Measurements from ENCODE around the gene A3GALT2.

The A3GALT2 gene

DNA sequence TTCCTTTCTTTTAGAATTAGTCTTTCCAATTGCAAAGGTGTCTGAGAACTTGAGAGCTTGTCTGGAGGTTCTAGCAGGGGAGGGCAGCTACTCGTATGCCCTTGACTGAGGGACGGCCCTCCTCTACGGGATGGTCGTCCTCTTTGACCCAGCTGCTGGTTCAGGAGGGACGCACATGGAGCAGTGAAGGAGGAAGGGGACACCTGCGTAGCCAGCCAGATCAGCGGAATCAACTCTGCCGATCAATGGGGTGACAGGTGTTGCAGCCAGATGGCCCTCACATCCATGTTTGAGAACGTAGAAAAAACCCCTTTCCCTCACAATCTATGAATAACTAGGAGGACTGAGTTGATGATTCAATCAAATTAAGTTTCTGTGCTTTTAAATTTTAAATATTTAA, 15.7 kb upstream of the A3GALT2 start:
- TF ChIP-seq, protein P1, sequence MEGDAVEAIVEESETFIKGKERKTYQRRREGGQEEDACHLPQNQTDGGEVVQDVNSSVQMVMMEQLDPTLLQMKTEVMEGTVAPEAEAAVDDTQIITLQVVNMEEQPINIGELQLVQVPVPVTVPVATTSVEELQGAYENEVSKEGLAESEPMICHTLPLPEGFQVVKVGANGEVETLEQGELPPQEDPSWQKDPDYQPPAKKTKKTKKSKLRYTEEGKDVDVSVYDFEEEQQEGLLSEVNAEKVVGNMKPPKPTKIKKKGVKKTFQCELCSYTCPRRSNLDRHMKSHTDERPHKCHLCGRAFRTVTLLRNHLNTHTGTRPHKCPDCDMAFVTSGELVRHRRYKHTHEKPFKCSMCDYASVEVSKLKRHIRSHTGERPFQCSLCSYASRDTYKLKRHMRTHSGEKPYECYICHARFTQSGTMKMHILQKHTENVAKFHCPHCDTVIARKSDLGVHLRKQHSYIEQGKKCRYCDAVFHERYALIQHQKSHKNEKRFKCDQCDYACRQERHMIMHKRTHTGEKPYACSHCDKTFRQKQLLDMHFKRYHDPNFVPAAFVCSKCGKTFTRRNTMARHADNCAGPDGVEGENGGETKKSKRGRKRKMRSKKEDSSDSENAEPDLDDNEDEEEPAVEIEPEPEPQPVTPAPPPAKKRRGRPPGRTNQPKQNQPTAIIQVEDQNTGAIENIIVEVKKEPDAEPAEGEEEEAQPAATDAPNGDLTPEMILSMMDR (IDR thresholded peaks at IDR 0.05; ENCODE audit: control insufficient read depth, extremely low read depth, insufficient read depth) = no peak
- no peak for DNase-seq (ENCODE audit: low read depth)
- H3K4me3 ChIP-seq (ENCODE audit: low read depth, low read length) = no peak overlapping the region

DNA sequence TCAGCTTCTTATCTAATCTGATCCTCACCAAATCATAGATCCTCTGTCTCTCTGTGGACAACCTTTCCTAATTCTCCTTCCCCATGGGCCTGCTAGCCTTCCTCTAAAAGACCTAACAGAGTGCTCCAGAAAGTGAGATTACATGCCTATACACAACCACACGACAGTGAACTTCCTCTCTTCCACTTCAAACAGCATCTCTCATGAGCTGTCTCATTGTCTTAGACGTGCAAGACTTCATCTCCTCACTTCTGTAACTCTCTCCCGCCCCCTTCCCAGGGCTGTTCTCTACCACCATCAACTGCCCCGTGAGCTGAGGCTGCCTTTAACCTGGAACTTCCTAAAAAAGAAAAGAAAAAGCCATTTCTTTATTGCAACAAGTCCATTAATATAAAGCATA, 14.1 kb upstream of the A3GALT2 start:
- no peak overlapping the region for H3K4me3 ChIP-seq (ENCODE audit: low read depth, low read length)
- TF ChIP-seq, protein P1 (IDR thresholded peaks at IDR 0.05; ENCODE audit: control insufficient read depth, extremely low read depth, insufficient read depth) = no peak
- DNase-seq (ENCODE audit: low read depth) = no peak

GRCh38 chr1:33334081-33334552, 13.2 kb upstream of the A3GALT2 start:
- H3K4me3 ChIP-seq (ENCODE audit: low read depth, low read length) = no peak overlapping the region
- TF ChIP-seq, protein P1 (IDR thresholded peaks at IDR 0.05; ENCODE audit: control insufficient read depth, extremely low read depth, insufficient read depth) = no peak
- DNase-seq (ENCODE audit: low read depth) = no peak

DNA sequence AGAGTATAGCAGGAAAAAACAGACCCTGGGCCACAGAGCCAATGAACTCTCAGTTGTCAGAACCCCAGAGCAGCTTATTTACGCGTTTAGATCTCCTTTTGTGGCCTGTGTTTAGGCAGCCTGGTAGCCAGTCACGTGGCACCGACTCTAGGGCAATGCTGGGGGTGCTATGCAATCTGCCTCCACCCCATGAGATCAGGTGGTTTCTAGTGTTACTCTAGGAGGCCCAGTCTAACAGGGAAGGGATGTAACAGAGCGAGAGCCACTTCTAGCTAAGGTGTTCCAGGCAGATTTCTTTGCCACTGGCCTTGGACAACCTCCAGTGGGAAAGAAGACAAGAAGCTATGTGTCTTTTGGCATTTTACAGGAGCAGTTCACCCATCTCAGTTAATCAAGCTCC, 12.0 kb upstream of the A3GALT2 start:
- TF ChIP-seq, protein P1 (IDR thresholded peaks at IDR 0.05; ENCODE audit: control insufficient read depth, extremely low read depth, insufficient read depth) = no peak

GRCh38 chr1:33332357-33332789, 11.5 kb upstream of the A3GALT2 start:
- TF ChIP-seq, protein P1 (IDR thresholded peaks at IDR 0.05; ENCODE audit: control insufficient read depth, extremely low read depth, insufficient read depth) = no peak
- no peak for DNase-seq (ENCODE audit: low read depth)
- H3K4me3 ChIP-seq (ENCODE audit: low read depth, low read length) = no peak overlapping the region

More for the DNA sequence above, 12.0 kb upstream of the A3GALT2 start:
- no peak for DNase-seq (ENCODE audit: low read depth)
- H3K4me3 ChIP-seq (ENCODE audit: low read depth, low read length) = no peak overlapping the region

- TF ChIP-seq, protein P1 (IDR thresholded peaks at IDR 0.05; ENCODE audit: control insufficient read depth, extremely low read depth, insufficient read depth) = no peak
- DNase-seq (ENCODE audit: low read depth) = no peak
- no peak overlapping the region for H3K4me3 ChIP-seq (ENCODE audit: low read depth, low read length)
These were observed 10.8 kb upstream of the A3GALT2 start for GRCh38 chr1:33331444-33332356.

Data from LNCaP clone FGC (cell line).